NK-92 (cell line): Measurements from ENCODE around the gene OR52E4.

Source experiments
- DNase-seq: peaks from one replicate; lab custom pipeline; 2025; ENCODE audit not compliant: unreplicated experiment; lab: John Stamatoyannopoulos, UW

The OR52E4 gene

DNA sequence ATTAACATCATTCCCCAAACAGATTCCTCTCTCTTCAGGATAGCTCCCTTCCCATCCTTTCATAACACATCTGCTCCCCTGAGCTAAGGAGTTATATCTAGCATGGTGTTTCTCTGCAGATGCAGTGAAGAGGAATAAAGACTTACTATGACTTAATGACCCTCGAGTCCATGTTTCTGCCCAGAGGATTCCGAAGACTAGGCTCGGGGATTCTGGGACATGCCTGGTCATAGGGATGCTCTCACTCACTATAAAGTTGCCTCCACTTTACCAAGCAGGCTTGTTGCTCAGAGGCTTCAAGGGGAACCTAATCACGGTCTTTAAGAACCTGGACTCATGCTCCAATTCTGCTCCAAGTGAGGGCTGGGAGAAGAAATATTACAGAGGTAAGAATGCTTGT, at the start of gene OR52E4:
Gene OR52E4, plus strand, starts transcription at position 301 of the 400 bp plus-strand sequence. CDS start 3,664 bp downstream, outside the sequence.
- DNase-seq, result no peak

DNA sequence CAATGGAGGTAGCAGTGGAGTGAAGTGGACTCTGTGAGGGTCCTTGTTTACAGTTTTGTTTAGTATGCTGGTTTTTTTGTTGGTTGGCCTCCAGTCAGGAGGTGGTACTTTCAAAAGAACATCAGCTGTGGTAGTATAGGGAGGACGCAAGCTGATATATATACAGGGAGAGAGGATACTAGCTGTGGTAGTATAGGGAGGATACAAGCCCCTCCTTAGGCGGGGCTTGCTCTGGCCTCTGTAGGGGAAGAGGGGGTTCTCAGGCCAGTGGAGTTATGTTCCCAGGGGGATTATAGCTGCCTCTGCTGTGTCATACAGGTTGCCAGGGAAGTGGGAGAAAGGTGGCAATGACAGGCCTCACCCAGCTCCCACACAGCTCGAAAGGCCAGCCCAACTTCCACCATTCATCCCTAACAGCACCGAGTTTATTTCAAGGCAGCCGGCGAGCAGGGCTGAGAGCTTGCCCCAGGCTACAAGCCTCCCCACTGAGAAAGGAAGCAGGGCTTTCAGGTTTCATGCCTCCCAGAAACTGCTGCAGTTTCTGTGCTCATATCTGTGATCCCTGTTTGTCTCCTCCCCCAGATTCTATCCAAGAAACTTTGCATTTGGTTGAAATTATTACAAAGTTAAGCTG, 49.1 kb upstream of the OR52E4 start:
- no peak for DNase-seq

DNA sequence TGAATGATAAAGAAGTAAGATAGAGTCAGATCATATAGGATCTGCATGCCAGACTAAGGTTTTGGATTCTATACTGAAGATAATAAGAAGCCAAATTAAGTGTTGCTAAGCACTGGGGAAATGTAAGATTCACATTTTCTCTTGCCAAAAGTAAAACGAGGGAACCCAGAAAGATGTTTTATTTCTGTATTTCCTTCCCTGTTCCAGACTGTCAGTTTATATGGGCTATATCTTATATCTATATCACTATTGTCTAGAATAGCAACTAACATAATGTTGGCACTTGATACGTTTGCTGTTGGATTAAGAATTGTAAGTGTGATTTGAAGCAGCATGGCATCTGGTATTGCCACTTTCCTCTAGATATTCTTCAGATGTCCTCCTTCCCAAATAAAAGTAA, 47.0 kb upstream of the OR52E4 start:
- DNase-seq, result no peak

DNA sequence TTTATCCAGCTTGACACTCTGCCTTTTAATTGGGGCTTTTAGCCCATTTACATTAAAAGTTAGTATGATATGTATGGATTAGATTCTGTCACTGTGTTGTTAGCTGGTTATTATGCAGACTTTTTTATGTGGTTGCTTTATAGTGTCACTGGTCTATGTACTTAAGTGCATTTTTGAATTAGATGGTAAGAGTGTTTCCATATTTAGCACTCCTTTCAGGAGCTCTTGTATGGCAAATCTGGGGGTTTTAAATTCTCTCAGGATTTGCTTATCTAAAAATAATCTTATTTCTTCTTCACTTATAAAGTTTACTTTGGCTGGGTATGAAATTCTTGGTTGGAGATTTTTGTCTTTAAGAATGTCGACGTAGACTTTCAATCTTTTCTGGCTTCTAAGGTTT, 42.7 kb upstream of the OR52E4 start:
- no peak for DNase-seq

DNA sequence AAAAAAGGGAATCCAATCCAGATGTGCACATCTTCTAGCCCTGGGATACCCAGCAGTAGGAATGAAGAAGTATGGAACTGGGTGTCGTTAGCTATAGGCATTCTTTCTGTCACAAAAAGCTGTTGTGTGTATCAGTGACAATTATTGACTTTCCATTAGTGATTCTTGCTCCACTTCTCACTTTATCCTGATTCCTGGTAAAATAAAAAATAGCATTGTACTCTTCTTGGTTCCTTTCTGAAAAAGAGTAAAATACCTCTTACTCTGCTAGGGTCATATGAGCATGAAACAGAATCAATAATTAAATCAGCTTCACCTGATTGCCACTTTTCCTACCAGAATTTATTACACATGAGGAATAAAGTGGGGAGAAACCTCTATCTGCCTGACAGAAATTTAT, 38.6 kb upstream of the OR52E4 start, which contains the start of gene OR52E6:
Gene OR52E6, minus strand, starts transcription at position 101 of the 400 bp plus-strand sequence. Its CDS starts 0 bp downstream, at position 101.
- DNase-seq, result no peak

DNA sequence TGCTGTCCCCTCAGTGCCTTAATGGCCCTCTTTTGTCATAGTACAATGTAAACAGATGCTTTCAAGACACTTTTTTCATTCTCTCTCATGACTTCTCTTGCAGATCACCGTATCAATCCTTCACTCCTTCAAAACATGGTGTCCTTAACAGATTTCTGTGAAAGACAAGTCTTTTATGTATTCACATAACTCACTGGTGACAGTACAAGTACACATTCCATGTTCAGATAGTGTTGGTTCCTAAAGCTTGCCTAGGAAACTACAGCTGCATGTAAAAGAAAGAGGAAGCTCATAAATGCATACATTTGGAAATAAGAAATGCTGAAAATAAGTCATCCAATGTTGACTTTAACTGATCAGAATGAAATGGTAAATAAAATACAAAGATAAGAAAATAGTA, 33.7 kb upstream of the OR52E4 start:
- DNase-seq, result no peak

DNA sequence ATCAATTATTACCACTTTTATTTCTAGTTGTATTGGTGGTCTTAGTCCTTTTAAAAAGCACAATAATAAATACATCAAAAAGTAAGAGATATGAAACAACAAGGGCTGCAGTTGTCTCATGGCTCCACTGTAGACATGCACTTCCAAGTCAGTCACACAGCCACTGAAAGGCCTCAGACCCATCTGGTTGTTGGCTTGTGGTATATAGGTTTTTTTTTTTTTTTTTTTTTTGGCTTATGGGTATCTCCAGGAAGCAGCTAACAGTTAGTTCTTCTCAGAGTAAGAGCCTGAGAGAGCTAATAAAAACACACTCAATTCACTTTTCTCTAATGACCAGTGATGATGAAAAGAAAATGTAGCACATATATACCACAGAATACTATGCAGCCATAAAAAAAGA, 32.7 kb upstream of the OR52E4 start:
- DNase-seq, result no peak

DNA sequence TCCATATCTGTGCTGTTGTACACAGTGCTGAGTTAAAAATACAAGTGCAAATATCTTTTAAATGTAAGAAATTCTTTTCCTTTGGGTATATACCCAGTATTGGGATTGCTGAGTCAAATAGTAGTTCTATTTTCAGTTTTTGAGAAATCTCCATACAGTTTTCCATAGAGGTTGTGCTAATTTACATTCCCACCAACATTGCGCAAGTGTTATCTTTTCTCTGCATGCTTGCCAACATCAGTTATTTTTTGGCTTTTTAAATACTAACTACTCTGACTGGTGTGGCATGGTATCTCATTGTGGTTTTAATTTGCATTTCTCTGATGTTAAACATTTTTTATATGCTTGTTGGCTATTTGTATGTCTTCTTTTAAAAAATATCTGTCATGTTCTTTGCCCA, 29.4 kb upstream of the OR52E4 start:
- no peak for DNase-seq

DNA sequence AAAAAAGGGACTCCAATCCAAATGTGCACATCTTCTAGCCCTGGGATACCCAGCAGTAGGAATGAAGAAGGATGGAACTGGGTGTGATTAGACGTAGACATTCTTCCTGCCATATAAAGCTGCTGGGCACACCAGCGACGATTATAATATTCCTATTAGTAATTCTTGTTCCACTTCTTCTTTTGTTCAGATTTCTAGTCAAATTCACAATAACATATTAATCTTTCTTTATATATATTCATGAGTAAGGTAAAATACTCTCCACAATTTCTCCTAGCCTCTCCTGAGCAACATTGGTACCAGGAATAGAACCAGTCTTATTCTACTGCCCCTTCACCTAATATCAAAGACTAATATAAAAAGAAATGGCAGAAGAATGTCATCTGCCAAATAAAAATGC, 22.8 kb upstream of the OR52E4 start, which contains the start of gene OR52E8:
Gene OR52E8, minus strand, starts transcription at position 101 of the 400 bp plus-strand sequence. Its CDS starts 0 bp downstream, at position 101.
- DNase-seq, result no peak

DNA sequence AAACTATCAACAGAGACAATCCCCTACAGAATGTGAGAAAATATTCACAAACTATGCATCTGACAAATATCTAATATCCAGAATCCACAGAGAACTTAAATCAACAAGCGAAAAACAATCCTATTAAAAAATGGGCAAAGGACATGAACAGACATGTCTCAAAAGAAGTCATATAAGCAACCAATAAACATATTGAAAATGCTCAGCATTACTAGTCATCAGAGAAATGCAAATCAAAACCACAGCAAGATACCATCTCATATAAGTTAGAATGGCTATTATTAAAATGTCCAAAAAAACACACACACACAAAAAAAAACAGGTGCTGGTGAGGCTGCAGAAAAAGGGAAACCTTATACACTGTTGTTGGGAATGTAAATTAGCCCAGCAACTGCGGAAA, 14.6 kb upstream of the OR52E4 start:
- no peak for DNase-seq

DNA sequence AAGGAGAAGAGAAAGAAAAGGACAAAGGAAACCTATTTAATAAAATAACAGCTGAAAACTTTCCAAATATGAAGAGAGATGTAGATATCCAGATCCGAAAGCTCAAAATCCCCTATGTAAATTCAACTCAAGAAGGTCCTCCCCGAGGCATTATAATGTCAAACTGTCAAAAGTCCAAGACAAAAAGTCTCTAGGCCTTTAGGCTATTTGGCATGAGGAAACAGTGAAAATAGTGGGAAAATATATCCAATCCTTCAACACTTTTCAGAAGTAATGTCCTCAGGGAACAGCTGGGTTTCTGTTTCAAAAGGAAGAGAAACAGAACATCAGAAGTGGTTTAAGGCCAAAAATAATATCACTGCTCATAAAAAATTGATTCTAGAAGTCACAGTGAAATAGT, 1.9 kb upstream of the OR52E4 start:
- DNase-seq, result no peak

DNA sequence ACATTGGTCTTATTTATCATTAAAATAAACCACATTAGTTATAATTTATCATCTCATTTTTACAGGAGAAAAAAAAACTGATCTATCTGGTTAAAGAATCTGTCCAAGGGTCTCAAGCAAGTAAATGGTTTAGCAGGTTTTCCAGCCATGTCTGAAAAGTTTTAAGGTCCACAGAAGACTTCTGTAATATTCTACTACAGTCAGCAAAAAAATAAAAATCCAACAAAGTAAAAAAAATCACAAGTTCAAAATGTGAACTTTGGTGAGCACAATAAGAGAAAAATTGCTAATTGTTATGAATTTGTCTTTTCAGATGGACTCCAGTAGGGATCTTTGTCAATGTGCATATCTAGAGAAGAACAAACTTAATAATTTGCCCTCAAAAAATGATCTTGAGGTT, 1.3 kb downstream of the OR52E4 start:
- no peak for DNase-seq

DNA sequence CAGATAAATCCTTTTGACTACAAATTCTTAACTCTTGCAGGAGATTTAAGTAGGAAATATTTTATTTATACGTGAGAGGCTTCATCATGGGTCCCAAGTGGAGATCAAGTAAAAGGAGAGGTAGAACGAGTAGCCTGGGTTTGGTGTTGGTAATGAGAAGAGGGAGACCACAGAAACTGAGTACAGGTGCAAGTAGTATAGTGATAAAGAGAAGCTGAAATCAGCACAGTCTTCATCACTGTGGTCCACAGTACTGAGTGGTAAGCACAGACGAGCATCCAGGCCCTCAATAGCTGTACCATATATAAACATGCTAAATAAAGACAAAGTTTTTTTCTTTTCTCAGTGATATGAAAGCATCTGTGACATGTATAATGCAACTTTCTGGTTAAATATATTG, 6.7 kb downstream of the OR52E4 start:
- no peak for DNase-seq

DNA sequence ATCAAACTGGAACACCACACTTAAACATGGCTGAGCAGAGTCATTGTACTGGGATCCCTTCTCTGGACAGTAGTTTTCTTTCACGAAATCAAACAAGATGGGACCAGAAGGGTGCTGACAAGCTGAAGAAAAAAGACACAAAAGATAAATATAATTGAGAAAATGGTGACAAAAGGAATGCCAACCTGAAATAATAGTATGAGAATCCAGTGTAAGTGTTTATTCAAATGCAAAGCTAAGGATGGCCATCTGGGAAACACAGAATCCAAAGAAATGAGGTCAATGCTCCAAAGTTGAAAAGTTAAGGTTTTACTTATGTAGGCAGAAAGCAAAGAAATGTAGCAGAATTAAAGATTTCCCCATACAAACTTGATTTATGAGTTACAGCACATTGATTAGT, 7.2 kb downstream of the OR52E4 start:
- no peak for DNase-seq

DNA sequence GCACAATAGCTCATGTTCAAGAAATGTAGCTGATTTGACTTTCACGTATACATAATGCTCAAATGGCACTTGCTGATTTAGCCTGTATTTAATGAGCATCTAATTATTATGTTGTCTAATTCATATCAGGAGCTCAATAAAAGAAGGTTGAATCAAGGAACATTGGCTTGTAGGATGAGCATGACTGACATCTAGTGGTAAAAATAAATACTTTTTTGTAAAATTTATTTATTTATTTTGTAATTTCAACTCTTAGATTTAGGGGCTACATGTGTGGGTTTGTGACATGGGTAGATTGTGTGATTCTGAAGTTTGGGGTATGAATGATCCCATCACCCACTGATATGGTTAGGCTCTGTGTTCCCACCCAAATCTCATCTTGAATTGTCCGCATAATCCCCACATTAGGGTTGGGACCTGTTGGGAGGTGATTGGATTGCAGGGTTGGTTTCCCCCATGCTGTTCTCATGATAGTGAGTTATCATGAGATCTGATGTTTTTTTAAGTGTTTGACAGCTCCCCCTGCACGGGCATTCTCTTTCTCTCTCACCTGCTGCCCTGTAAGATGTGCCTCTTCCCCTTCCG, 10.9 kb downstream of the OR52E4 start:
- DNase-seq, result no peak

DNA sequence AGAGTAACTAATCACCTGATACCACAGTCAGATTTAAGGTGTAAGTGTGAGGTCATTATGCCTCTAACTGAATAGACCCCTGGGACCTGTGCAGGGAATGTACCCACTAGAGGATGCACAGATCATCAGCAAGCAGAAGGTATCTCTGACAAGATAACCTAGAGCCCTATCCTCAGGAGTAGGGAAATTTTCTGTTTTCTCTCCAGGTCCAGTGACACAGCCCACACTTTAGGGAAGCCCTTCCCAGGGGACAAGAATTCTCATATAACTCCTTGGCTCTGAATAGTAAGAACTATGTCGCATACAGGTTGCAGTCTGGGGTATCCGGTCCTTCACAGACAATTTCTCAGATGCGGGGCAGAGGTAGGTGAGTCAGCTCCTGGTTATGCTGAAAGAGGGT, 12.5 kb downstream of the OR52E4 start, which contains the start of gene OR52E5:
Gene OR52E5, plus strand, starts transcription at position 301 of the 400 bp plus-strand sequence. CDS start 7,569 bp downstream, outside the sequence.
- no peak for DNase-seq

DNA sequence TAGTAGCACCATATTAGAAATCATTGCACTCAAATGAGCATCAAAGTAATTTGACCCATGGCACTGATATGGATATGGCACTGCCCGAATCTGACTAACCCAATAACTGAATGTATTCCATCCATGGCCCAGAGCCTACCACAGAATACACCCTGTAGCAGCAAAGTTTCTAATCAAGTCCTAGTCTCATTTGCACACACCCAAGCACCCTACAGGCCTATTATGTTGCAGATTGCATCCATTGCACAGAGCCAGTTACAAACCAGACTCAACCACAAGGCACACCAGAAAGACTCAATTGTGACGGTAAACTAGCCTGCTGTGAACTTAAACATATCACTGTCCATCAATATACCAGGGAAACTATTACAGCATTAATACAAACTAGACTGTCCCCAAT, 19.1 kb downstream of the OR52E4 start:
- no peak for DNase-seq

DNA sequence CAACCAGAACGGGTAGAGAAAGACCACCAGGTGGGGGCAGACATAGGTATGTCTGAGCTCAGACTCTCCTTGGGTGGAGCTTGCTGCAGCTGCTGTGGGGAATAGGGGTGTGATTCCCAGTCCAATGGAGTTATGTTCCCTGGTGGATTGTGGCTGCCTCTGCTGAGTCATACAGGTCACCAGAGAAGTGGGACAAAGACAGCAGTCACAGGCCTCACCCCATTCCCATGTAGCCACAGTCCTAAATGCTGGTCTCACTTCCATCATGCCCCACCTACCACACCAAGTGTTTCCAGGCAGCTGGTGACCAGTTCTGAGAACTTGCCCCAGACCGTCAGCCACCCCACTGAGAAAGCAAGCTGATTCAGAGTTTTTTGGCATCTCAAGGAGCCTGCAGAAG, 30.1 kb downstream of the OR52E4 start:
- DNase-seq, result no peak

DNA sequence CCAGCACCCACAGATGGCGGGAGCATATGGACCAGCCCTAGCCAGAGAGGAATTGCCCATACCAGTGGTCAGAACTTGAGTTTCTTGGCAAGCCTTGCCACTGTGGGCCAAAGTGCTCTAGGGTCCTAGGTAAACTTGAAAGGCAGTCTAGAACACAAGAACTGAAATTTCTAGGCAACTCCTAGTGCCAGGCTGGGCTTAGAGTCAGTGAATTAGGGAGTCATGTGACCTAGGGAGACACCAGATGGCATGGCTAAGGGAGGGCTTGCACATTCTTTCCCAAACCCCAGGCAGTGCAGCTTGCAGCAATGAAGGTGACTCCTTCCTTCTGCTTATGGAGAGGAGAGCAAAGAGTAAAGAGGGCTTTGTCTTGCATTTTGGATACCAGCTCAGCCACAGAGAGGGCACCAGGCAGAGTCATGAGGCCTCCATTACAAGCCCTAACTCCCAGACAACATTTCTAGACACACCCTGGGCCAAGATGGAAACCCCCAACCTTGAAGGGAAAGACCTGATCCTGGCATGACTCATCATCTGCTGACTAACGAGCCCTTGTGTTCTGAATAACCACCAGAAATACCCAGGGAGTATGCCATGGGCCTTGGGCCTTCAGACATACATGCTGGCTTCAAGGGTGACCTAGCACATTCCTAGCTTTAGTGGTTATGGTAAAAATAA, 42.5 kb downstream of the OR52E4 start:
- no peak for DNase-seq

DNA sequence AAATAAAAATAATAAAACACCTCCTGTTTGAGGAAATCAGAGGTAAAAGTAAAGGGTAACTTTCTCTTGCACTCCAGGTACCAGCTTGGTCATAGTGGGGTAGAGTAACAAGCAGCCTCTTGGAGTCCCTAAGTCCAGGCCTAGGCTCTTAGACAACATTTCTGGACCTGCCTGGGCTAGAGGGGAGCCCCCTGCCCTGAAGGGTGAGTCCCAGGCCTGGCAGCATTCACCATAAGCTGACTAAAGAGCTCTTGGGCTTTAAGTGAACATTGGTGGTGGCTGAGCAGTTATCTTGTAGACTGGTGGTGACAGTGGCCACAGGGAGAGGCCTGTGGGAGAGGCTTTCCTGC, 43.0 kb downstream of the OR52E4 start:
- DNase-seq, result no peak

DNA sequence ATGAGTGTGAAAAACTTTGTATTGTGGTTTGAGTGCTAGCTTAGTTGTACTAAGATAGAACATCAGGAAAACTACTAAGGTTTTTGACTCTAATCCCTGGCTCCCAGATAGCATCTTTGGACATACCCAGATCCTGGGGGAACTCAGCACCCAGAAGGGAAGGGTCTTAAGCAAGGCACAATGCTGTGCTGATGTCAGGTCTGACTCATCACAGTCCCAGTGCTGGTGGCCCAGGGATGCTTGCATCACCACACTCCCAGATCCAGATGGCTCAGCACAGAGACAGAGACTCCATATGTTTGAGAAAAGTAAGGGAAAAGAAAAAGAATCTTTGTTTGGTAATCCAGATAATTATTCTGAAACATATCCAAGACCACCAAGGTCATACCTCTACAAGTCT, 43.4 kb downstream of the OR52E4 start:
- no peak for DNase-seq

DNA sequence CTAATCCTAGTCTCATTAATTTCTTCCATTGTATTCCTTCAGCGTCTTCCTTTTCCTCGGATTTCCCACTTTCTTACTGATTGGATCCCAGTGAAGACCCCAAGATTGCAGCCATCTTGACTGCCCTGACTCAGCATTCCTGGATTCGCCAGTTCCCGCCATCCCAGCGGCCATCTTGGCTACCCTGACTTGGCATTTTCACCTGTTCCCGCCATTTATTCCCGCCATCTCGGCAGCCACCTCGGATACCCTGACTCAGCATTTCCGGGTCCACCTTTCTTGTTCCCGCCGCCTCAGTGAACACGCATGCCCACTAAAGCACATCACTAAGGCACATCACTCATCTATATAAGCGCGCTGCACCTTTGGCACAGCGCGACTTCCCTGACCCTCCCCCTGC, 47.8 kb downstream of the OR52E4 start:
- DNase-seq, result no peak
